Right renal cortex interstitium (tissue), 3 donors: ENCODE data around the gene FAM53B. TPM values are rescaled to one million over a fixed set of nuclear protein-coding genes. Genes with fewer than 3 reads are reported as not detected.

Source experiments
- DNase-seq, 3 donors: peaks; one replicate each; pipeline ENCODE4 v3.0.0-alpha.2; 2013; ENCODE audit warnings: low read depth in 3 of 3, low spot score in 2 of 3
- polyA plus RNA-seq, 3 donors: library from polyadenylated mRNA; unstranded; fragments of 120-200 nt; gene quantifications; one replicate each; pipeline ENCODE4 v1.2.1, GENCODE V29; 2013; ENCODE audit not compliant: insufficient read length in 3 of 3

FAM53B gene
- polyA plus RNA-seq, 3 donors: 22.3 to 24.3 (median 23.6) TPM

DNA sequence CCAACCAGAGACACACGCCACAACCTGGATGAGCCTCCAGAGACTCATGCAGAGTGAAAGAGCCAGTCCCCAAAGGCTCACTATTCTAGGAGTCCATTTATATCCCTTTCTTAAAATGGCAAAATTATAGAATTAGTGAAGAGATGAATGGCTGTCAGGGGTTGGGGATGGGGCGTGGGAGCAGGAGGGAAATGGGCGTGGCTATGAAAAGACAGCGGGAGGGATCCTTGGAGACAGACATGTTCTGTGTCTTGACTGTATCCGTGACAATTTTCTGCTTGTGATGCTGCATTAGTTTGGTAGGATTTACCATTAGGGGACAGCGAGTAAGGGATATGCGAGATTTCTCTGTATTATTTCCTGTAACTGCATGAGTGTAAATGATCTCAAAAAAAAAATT lies 33.0 kb downstream of the FAM53B start:
- no peak for DNase-seq

DNA sequence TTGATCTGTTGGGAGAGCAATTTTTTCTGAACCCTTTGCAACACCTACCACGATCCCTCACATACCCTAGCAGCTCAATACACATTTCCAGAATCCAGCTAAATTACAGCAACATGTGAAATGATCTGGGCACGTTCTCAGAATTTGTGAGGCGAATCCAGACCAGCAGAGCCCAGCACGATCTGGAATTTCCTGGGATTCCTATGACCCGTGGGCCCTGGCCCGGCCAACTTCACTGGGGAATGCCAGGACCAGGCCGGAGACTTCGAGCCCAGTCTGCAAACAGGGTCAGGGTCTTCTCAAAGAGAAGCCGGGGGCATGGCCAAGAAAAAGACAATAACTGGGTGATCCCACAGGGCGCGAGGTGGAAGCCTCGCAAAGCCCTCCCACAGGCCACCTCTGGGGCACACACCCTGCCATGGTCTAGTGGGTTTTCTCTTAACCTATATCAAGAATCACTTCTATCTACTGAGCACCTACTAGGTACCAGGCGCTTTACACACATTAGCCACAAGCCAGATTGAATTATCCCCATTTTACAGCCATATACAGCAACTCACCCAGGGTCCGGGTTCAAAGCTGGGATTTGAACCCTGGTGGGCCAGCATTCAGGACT lies 33.8 kb downstream of the FAM53B start:
- no peak for DNase-seq

DNA sequence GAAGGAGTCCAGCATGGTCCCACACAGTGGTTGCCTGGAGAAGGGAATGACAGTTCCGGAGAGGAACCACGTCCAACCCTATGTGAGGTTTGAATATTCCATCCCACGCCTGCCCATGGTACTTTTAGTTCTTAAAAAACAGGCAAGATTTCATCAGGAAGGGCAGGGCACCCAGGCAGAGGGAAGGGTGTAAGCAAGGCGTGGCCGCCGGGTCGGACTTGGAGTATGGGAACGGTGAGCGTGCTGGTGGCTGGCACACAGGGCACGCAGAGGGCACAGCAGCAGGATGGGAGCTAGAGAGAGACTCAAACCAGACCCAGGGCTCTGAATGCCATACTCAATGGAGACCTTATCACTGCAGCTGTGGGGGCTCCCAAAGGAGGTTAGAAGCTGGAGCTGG lies 34.3 kb downstream of the FAM53B start:
- DNase-seq: no peak

DNA sequence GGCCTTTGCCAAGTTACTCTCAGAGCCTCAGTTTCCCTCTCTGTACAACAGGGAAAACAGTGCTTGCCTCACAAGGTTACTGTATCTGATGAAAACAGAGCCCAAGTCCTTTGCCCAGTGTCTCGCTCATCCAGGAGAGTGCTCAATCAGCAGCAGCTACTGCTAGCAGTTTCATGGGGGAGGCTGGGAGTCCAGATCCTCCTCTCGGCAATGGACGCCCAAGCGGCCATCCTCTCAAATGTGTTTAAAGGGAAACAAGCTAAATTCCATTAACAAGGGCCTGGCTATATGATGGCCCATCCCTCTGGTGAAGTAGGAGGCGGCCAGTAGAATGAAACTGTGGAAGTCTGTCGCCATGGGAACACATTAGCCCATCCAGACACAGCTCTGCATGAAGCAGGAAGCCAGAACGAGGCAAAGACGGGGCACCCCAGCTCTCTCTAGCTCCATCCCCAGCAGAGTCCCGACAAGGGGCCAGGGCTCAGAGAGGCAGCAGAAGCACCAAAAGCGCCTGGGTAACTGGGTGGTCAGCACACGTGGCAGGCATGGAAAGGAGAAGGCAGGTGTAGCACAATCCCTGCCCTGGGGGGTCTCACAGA lies 35.2 kb downstream of the FAM53B start:
- DNase-seq: no peak

DNA sequence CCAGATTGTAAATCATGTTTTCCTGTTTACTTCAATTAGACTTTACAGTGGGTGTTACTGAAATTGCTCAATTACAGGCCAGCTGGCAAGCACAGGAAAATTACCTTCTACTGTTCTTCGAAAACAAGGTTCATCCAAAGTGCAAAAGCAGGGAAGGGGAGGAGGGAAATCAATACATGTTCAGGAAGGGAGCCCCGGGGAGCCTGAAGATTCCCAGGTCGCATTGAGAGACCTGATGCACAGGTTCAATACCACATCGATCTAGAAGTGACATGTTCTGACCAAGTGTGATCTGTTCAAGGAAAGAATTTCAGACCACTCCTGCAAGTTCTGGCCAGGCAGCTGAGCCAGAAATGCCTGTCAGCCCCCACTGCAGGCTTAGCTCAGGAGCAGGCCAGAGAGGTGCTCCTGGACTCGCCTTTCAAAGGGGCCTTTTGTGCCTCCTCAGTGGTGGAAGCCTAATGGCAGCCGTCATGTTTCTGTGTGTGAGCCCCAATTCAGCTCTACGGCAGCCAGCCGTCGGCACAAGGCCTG lies 35.9 kb downstream of the FAM53B start:
- DNase-seq: no peak

DNA sequence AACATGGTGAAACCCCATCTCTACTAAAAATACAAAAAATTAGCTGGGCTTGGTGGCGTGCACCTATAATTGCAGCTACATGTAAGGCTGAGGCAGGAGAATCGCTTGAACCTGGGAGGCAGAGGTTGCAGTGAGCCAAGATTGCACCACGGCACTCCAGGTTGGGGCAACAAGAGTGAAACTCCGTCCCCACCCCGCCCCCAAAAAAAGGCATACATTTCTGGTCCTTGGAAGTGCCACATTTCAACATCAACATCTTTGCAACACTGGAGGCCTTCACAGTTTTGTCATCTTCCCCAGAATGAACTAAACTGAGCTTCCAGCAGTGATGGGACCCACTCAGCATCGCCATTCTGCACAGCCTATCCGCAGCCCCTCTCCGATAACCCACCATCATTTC lies 36.6 kb downstream of the FAM53B start:
- DNase-seq: no peak

DNA sequence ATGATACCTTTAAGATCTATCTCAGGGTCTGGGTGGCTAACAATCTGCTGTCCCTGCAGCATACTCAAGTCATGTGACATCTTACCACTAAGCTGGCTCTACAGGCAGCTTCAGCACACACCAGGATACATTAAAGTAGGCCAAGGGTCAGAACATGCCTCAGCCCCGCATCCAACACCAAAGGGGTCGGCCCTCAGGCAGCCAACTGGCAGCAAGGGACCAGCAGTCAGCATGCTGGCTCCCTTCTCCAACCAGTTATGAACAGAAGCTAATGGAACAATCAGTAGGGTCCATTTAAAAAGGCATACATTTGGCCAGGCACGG lies 37.1 kb downstream of the FAM53B start:
- no peak for DNase-seq

DNA sequence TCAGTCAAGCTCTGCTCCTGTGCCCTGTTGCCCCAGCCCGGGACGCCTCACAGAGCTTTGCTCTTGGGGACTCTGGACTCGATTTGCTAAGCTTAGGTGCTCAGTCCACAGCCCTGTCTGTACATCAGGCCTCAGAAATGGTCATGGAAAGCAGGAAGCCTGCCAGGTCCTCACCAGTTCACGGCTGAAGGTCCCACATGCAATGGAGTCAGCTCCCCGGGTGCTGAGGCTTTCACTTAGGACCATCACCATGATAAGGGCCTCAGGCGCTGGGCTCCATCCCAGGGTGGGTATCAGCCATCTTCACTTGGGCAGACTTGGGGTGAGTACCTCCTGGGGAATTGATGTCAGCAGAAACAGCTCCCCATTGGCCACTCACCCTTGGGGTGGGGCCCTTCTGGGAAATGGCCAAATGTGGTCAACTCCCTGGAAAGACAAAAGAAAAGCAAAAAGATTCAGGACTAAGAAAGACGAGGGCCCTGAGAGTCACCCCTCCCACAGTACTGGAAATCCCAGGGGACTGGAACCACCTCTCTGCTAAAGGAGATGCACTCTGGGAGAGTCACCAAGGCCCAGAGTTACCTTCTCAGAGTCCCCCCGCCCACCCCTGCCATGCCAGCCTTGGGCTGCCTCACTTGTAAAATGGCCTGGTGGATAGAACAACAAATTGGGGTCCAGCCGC lies 37.6 kb downstream of the FAM53B start:
- DNase-seq: no peak

DNA sequence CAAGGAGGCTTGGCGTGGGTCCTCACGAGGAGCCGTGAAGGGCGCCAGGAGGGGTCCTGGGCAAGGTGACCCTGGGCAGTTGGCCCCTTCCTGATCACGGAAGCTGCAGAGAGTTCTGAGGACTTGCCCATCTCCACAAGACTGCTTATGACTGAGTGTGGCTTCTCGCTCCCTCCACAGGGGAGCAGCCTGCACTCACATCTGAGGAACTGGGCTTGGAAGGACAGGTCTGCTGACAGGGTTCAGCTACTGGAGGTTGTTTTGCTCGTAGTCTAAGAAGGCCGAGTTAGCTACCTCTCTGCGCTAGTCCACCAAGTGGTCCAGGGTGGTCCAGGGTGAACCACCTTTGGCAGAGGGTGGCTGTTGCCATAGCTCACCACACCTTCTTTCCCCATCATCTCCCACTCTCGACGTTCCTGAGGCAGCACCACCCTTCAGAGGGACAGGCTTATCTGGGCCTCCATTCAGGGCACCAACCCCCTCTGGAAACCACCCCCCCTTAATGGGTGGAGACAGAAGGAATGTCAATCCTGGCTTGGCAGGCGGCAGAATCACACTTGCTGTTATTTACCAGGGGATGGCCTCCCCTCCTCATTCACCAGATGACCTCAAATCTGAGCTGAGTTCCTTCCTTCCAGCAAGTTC lies 38.2 kb downstream of the FAM53B start:
- DNase-seq: no peak

DNA sequence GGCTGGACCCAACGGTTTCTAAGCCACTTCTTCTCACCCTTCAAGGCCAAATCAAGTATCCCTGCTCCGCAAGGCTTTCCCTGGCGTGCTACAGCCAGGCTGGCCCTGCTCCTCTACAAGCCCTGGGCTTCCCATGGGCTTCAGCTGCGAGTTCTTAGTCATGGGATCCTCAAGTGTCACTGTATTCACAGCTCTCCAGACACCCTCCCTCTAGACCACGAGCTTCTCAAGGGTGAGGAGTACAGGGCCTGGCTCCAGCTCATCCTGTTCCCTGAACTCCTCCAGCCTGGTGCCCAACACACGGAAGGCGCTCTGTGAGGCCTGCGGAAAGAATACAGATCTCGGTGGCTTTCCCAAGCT lies 38.8 kb downstream of the FAM53B start:
- no peak for DNase-seq

DNA sequence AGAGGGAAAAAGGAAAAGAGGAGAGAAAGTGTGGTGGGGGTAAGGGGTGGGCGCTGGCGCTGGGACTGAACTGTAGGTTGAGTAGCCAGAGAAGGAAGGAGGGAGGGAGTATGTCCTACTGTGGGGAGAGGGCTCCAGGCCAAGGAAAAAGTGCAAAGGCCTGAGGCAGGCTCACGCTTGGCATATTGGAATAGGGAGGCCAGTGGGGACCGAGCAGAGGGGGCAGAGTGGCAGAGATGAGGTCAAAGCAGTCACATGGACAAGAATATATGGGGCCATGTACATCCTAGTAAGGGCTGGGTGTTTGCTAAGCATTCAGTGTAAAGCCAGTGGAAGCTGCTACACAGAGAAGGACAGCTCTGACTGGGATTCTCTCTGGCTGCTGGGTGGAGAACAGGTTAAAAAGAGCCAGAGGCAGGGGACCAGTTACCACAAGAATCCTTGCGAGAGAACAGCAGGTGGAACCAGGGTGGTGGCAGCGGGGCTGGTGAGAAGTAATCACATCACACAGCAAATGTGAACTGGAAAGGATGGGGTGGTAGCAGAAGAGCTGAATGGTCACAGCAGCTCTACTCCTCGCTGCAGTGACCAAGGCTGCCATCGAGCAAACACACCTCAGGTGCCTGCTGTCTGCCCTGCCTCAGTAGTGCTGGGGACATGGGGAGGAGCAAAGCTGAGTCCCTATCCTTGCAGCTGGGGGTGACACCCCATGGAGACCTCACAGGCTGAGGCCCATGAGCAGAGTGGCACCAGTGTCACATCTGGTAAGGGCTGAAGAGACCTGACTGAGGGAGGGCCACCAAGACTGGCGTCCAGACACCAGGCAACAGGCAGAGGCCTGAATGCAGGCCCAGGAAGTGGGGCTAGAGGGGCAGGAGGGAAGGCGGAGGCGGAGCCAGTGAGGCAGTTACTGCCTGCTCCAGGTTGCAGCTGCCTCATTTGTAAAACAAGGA lies 39.5 kb downstream of the FAM53B start:
- DNase-seq: no peak

DNA sequence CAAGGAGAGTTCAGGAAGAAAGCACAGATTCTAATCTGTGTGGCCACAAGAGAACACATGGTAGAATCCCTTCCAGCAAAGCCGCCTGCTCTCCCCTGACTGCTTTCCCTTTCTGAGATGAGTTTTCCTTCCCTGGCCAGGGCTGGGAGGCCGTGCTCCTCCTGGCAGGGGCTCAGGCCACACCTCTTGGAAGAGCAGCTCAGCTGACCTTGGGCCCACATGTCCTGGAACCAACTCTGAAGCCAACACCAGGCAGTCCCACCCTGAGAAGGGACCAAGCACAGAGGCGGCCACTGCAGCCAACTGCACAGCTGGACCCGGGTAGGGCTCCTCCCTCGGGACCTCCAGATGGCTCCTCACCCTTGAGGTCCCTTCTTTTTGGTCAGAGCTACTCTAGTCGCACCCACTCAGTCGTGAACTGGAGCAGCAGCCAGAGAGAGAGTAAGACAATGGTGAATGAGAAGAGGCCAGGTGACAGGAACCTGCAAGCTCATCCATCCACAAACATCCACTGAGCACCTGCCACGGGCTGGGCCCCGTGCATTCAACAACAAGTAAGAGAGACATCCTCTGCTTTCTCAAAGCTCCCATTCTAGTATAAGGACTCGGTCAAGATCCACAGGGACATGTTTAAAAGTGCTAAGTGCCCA lies 40.3 kb downstream of the FAM53B start:
- DNase-seq: no peak

DNA sequence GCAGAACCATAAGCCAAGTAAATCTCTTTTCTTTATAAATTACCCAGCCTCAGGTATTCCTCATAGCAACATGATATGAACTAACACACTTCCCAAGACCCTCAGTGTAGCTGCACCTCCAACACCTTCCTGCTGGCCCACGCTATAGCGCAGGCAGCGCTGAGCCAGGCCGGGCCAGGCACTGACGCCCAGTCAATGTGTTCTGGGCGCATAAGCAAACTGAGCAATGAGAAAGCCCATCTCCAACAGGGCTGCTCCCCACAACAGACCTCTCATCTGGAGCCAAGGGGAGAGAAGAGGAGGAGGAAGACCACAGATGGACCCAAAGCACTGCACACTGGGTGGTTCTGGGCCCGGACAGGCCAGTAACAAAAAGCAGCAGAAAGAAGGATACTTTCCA lies 40.8 kb downstream of the FAM53B start:
- DNase-seq: no peak

DNA sequence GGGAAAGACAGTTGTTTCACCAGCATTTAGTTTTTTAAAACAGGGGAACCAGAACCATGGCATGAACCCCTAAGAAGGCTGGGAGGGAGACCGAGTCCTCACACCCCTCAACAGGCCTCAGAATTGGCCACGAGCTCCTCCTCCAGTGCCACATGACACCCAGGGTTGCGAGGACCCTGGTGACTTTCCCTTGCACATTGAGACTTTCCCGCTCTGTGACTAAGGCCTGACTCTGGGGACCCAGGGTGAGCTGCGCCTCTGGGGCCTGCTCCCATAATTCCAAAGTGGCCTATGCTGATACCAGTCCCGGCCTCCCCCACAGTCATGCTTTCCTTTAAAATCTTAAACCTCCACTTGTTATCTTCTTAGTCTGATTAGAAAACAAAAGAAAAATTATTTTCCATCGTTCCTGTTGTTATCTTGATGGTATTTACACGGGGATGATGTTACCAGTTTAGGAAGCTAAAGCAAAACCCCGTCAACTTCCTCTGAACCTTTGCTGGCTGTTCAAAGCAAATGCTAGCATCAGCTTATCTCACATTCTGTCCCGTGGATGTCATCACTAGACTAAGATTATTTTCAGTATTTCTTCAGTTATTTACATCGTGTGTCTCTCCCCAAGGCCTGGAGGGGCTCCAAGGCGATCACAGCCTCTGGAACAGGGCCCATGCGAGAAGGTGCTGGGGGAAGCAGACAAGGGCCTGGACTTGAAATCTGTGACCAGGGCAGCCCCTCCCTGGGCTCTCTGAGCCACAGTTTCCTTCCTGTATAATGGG lies 42.1 kb downstream of the FAM53B start:
- DNase-seq: no peak

DNA sequence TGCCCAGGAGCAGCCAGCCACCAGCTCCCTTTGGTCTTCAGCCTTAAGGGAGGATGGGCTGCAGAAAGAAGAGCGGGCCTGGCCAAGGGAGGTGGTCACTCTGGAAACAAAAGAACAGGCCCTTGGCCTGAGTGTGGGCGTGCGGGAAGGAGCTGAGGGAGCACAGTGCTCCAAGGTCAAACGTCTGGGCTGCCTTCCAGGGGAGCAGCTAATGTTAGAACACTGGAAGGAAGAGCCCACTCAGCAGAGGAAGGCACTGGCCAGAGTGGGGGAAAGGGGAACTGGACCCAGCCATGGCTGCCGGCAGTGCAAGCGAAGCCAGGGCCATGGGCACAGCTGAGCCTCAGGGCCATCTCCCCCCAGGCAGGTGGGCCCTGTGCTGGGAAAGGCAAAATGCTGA lies 42.7 kb downstream of the FAM53B start:
- peak in 1 of 3 donors; percentile 78 for DNase-seq

DNA sequence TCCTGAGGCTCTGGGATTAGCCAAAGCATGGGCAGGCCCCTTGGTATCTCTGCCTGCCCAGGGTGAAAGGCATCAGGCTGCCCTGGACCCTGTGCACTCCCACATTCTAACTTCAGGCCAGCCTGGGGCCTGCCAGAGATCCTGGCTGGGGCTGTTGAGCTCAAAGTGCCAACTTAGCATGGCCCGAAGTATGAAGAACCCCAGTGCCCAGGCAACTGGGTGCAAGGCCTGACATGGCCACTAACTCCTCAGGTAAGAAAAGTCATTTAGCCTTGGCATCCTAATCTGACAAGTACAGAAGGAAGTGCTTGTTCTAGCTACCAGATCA lies 43.2 kb downstream of the FAM53B start:
- DNase-seq: no peak

DNA sequence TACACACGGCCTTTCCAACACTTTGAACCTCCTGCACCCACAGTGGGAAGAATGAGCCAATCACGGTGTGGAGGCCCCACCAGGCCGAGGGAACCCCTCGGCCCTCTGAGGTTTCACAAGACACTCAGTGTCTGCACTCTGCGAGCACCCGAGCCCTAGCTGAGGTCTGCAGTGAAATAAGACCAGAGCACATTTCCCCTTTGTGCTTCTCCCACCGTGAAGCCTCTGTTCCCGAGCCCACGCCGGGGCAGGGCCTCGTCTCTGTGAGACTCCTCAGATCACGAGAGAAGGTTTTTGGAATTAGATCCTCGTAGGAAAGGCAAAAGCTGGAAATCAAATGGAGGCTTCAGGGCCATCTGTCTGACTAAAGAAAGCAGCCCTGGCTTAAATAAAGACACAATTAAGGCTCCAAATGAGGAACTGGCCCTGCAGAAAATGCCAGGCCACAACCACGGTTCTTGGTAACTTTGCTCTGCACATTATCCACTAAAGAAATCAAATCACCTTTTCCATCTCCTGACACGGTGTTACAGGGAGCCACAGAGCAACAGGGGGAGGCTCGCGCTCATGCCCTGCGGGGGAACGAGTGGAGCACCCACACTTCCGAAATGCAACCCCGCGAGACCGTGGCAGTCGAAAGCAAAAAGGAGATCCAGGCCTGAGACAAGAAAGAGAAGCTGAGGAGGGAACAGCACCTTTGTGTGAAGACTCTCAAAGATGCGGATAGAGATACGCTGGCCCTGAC lies 43.7 kb downstream of the FAM53B start:
- no peak for DNase-seq

DNA sequence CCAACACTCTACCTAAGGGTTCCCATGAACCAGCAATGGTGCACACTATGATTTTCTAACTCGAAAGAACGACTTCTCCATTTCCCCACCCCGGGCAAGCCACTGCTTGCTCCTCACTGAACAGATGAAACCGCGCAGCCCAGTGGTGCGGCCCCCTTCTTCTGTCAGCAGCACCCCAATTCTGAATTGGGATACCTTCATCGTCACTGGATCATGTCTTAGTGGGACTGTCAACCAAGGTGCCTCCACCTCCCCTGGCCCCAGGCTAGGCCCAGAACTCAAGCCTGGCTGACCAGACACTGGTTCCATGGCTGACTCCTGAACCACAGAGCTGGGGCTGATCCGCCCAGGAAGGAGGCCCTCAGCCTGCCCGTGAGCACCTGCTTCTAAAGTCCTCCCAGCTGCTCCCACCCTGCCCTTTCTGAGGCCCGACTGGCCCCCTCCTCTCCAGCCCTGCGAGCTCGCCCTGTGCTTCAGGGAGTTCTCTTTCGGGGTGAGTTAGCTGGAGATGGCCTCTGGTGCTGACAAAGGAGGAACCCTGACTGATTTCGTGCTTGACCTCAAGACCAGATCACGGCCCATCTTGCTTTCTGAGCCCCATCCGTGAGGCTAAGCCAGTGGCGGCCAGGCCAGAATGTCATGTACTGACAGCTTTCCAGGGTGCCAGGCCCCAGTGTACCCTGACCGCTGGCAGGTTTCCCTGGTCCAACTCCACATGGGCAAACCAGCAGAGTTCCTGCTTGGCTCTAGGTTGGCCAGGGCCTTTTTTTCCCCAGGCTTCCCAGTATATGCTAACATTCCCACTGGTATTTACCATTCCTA lies 44.5 kb downstream of the FAM53B start:
- no peak for DNase-seq
